K562 (cell line): ENCODE measurements around the gene ARHGEF25. TPM values are rescaled to one million over a fixed set of nuclear protein-coding genes. Genes with fewer than 3 reads are reported as not detected.

Experiments used
- CREB5 ChIP-seq: fragments of 250-450 bp; sonication (Bioruptor Pico); IDR thresholded peaks from 2 replicates; pipeline ENCODE4 v1.5.0; 2020; ENCODE audit warnings: mild to moderate bottlenecking
- DDX20 ChIP-seq: fragments of 450-650 bp; IDR thresholded peaks from 2 replicates; pipeline ENCODE4 v1.6.1; 2016; ENCODE audit warnings: missing genetic modification characterization, low read depth, mild to moderate bottlenecking, missing compliant biosample characterization, moderate library complexity
- E2F4 ChIP-seq: sonication (generic); formaldehyde crosslinking; IDR thresholded peaks from 2 replicates; pipeline ENCODE4 v1.8.0; 2022; ENCODE audit warnings: mild to moderate bottlenecking, low read depth, missing genetic modification reagents
- EZH2 ChIP-seq: IDR thresholded peaks from 2 replicates; pipeline ENCODE4 v1.6.1; 2012; ENCODE audit warnings: low read depth, mild to moderate bottlenecking, inconsistent platforms, low read length, borderline replicate concordance
- HMG20A ChIP-seq: fragments of 450-650 bp; formaldehyde crosslinking; conservative IDR thresholded peaks from 2 replicates; pipeline ENCODE4 v1.4.0; 2020; ENCODE audit warnings: mild to moderate bottlenecking, mixed read lengths
- NKRF ChIP-seq: fragments of 450-650 bp; IDR thresholded peaks from 2 replicates; pipeline ENCODE4 v1.6.1; 2016; ENCODE audit warnings: borderline replicate concordance
- NR4A1 ChIP-seq, 2 experiments: fragments of 250-450 bp in 1 of 2; fragments of 450-650 bp in 1 of 2; sonication (Bioruptor Pico) in 1 of 2; IDR thresholded peaks; 2 replicates each; pipeline versions ENCODE4 v1.4.0 to v1.6.1; 2016 to 2020; ENCODE audit warnings: mild to moderate bottlenecking in 2 of 2, missing compliant biosample characterization in 1 of 2, missing genetic modification characterization in 1 of 2, moderate library complexity in 1 of 2
- RBFOX2 ChIP-seq: fragments of 200-400 bp; formaldehyde crosslinking; IDR thresholded peaks from 2 replicates; pipeline ENCODE4 v1.6.1; 2017; ENCODE audit warnings: low read depth, mild to moderate bottlenecking, low read length, moderate library complexity
- SMARCA4 ChIP-seq: fragments of 450-650 bp; IDR thresholded peaks from 2 replicates; pipeline ENCODE4 v1.6.1; 2016
- TEAD1 ChIP-seq, 2 experiments: fragments of 450-650 bp in 1 of 2; sonication (generic) in 1 of 2; formaldehyde crosslinking; IDR thresholded peaks; 2 replicates each; pipeline versions ENCODE4 v1.4.0 to v1.8.0; 2020 to 2022; ENCODE audit warnings: mild to moderate bottlenecking in 2 of 2, missing genetic modification reagents in 1 of 2
- THAP12 ChIP-seq: fragments of 250-450 bp; sonication (Bioruptor Pico); IDR thresholded peaks from 2 replicates; pipeline ENCODE4 v1.9.0; 2021; ENCODE audit warnings: mild to moderate bottlenecking, inconsistent platforms
- ZNF174 ChIP-seq: fragments of 250-450 bp; sonication (Bioruptor Pico); IDR thresholded peaks from 2 replicates; pipeline ENCODE4 v1.4.0; 2020; ENCODE audit warnings: mild to moderate bottlenecking
- ZNF175 ChIP-seq: fragments of 200-800 bp; sonication (Bioruptor generic); IDR thresholded peaks from 2 replicates; pipeline ENCODE4 v1.6.1; 2016; ENCODE audit warnings: low read depth, mild to moderate bottlenecking, missing genetic modification characterization, missing compliant biosample characterization
- ZNF398 ChIP-seq: fragments of 250-450 bp; sonication (Bioruptor Pico); IDR thresholded peaks from 2 replicates; pipeline ENCODE4 v1.8.0; 2021; ENCODE audit warnings: moderate library complexity, mild to moderate bottlenecking, inconsistent platforms
- ZNF436 ChIP-seq: fragments of 250-450, 450-650 bp; sonication (Bioruptor Pico); formaldehyde crosslinking; IDR thresholded peaks from 2 replicates; pipeline ENCODE4 v1.7.0; 2020; ENCODE audit warnings: mild to moderate bottlenecking
- ZNF584 ChIP-seq: fragments of 200-800 bp; sonication (Bioruptor generic); IDR thresholded peaks from 2 replicates; pipeline ENCODE4 v1.6.1; 2016; ENCODE audit warnings: low read depth, mild to moderate bottlenecking, missing genetic modification characterization, missing compliant biosample characterization
- polyA plus RNA-seq, 8 experiments: library from polyadenylated mRNA; depleted of rRNA in 4 of 8; stranded (reverse) in 5 of 8; unstranded in 3 of 8; fragments of >200 nt; fragmentation: Nextera tagmentation in 2 of 8; fragmentation: Illumina TruSeq in 1 of 8; extraction: Ambion mirVana in 2 of 8; extraction: Trizol in 1 of 8; gene quantifications; 2 replicates each; pipeline versions ENCODE4 v1.2.1 to v1.2.3, GENCODE V29; 2011 to 2014; ENCODE audit warnings: inconsistent platforms in 1 of 8, missing spikeins in 1 of 8
- total RNA-seq, 7 experiments: library from RNA; depleted of rRNA in 6 of 7; stranded (reverse); fragments of >200 nt in 6 of 7; fragmentation: Illumina TruSeq in 2 of 7; extraction: Trizol in 2 of 7; gene quantifications; 2 replicates each; pipeline versions ENCODE4 v1.2.1 to v1.2.3, GENCODE V29; 2011 to 2021; ENCODE audit warnings: low replicate concordance in 1 of 7

Gene ARHGEF25
- total and polyA plus RNA-seq, 9 of the 15 experiments (the other 6 are each of a cell fraction or from before 2014, with no cell fraction given): 0.13 to 17.3 (median 11.6) TPM

- TF ChIP-seq THAP12 (CRISPR knock-in tag) (no peak), NKRF (no peak), SMARCA4 (no peak), CREB5 (CRISPR knock-in tag) (no peak), NR4A1 (CRISPR knock-in tag; IDR thresholded peaks at IDR 0.05) (no peak), NR4A1 (tag; IDR thresholded peaks at IDR 0.05) (no peak), DDX20 (no peak), E2F4 (CRISPR knock-in tag) (no peak), ZNF398 (CRISPR knock-in tag) (no peak), HMG20A (CRISPR knock-in tag) (no peak), ZNF436 (CRISPR knock-in tag) (no peak), ZNF175 (CRISPR knock-in tag) (no peak), RBFOX2 (peak; percentile 51; the same call in 1 of the 2 replicates), EZH2 (no peak), TEAD1 (CRISPR knock-in tag; IDR thresholded peaks at IDR 0.05) (no peak), ZNF584 (no peak), ZNF174 (CRISPR knock-in tag) (no peak)
Observed at GRCh38 chr12:57632073-57632957, 21.1 kb downstream of the ARHGEF25 start (continued).
